ENCODE data around the gene USP13. TPM values are rescaled to one million over a fixed set of nuclear protein-coding genes. Genes with fewer than 3 reads are reported as not detected.

USP13 gene
- total RNA-seq, 1 experiment from 2014 or later = 14.3 TPM

DNA sequence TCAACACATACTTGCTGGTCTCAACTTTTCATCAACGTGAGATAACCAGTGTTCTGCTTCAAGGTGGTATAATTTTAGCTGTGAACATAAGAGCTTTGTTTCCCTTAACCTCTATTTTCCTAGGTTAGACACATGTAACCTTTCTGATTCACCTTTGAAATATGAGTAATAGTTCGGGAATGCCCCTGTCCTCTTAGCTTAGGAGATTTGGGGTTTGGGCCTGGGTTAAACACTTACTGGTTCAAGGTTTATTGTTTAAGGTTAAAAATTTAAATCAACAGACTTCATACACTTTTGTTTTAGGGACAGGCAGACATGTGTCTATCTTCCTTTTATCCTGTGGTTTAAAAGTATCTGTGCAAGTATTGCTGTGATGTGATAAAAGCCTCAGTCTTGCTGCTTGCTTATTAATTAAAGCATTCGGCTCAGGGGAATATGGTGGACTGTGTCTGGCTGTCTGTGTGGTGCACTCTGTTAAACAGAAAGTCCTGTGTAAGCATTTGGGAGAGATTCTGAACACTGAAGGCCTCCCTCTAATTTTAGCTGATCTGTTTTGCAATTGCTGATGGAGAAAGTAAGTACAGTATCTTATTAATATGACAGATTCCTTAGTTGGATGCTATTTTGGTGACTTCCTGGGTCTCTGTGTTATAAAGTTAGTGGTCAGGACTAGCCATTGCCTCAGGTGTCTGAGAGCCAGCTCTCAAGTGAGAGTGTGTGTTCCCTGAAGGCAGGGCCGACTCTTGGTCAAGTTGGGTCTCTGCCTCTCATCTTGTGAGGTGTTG lies 81.8 kb downstream of the USP13 start:
- DNase-seq (ENCODE audit: low read depth) = peak; percentile 20

DNA sequence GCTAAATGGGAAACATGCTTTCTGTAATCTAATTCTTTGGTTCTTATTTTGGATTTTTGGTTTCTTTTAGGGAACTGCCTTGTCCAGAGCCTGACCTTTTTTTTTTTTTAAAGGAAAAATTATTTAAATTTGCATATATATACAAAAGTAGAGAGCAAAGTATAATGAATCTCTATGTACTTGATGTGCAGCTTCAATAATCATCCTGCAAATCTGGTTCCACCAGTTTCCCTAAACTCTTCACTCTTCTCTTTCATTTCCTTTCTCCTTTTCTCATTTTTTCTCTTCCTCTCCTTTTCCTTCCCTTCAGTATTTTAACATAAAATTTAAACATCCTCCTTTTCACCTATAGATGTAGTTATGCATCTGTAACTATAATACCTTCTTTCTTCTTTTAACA lies 82.5 kb downstream of the USP13 start:
- DNase-seq (ENCODE audit: low read depth) = no peak

DNA sequence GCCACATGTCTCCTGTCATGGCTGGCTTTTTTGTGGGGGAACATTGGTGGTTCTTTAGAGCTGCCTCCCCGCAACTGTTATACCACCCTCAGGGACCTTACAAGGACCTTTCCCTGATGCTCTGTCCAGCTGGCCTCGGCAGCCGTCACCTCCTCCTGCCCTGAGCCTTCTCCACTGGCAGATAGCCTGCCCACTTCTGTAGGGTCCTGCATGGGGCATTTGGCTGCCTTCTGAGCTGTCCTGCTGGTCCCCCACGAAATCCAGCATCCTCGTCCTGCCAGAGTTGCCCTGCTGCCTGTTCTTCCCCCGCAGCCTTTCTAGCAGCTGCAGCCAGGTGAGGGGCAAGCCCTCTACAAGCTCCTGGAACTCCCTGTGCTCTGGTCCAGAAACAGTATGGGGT lies 86.2 kb downstream of the USP13 start:
- DNase-seq (ENCODE audit: low read depth) = no peak

DNA sequence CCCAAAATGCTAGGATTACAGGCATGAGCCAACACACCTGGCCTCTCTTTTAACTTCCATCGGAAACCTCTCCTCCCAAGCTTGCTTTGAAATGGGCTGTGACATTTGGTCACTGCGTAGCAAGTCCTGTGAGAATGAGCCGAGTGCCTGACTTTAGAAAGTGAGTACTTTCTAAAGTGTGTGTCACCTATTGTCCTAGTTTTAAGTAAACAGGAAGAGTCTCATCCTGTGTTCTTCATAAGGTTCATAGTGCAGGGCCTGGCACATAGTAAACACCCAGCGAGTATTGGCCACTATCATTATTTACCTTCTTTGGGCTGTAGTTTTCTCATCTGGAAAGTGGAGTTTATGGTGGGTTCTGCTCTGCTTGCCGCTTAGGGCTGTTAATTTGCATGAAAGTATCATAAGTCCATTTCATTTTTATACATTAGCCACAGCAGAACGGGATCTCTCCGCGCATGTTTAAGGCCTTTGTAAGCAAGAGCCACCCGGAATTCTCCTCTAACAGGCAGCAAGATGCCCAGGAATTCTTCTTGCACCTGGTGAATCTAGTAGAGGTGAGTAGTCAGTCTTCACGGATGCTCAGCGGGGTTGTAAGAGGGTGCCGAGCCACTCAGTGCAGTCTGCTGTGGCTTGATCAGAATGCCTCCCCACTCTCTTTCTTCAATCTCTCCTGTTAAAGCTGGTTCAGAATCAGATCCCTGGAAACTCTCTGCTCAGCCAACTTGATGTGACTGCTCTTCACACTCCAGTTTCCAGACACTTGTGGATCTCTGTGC lies 87.2 kb downstream of the USP13 start:
- no peak for DNase-seq (ENCODE audit: low read depth)

DNA sequence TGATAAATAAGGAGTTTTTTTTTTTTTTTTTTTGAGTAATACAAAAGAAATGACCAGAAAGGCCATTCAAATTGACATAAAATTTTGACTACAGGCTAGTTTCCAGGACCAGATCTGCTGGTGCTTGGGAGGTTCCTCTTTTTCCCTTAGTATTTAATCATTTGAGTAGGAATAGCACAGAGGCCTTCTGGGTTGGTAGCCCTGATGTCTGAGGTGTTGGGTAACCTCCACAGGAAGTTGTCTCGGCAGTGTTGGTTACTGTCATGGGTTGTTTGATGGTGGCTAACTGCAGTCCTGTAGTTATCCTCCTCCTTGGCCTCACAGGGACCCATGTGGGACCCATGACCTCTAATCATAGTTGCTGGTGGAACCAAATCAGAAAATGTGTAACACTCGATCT lies 91.1 kb downstream of the USP13 start:
- DNase-seq (ENCODE audit: low read depth) = no peak

DNA sequence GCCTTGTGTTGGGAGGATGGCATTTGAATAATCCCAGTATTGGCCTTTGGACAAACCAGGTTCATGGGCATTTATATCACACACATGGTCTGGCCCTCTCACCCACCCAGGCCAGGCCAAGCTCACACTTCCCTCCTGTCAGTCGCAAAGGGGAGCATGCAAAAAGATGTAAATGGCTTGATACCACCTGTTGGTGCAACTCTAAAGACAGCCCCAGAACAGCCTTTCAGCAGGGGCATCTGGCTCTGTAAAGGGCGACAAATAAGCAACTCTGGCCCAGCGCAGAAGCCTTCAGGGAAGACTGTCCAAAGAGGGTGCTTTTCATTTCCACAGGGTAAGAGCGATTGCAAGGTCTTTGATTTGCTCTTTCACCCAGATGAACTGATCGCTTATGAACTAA lies 91.8 kb downstream of the USP13 start:
- DNase-seq (ENCODE audit: low read depth) = no peak

DNA sequence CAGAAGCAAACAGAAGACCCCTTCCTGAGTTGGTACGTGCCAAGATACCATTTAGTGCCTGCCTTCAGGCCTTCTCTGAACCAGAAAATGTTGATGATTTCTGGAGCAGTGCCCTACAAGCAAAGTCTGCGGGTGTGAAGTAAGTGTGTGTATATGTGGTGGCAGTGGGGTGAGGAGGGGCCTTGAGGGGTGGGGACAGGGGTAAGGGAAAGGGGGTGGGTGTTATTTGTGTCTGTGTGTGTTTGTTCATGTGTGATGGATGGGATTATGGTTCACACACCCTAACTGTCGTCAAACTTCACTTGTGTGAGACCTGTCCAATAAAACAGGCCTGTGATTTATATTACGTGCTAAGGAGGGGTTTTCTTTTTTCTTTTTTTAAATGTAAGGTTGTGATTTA lies 92.2 kb downstream of the USP13 start:
- no peak for DNase-seq (ENCODE audit: low read depth)

DNA sequence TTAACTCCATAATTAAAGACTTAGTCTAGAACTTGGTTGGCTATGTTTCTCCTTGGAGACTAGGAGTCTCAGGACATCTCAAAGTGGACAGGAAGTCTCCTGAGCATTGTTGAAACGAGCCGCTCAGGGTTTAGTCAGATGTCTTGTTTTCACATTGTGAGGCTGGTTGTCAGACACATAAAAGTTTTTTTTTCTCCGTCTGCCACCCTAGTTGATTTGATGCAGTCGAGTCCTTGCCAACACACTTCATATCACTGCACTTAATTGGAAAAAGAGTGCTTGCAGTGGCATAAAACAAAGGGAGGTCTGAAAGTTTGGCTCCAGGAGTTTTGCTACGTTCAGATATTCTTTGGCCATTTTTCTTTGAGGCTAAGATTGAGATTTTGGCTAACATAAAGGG lies 92.9 kb downstream of the USP13 start:
- DNase-seq (ENCODE audit: low read depth) = no peak

DNA sequence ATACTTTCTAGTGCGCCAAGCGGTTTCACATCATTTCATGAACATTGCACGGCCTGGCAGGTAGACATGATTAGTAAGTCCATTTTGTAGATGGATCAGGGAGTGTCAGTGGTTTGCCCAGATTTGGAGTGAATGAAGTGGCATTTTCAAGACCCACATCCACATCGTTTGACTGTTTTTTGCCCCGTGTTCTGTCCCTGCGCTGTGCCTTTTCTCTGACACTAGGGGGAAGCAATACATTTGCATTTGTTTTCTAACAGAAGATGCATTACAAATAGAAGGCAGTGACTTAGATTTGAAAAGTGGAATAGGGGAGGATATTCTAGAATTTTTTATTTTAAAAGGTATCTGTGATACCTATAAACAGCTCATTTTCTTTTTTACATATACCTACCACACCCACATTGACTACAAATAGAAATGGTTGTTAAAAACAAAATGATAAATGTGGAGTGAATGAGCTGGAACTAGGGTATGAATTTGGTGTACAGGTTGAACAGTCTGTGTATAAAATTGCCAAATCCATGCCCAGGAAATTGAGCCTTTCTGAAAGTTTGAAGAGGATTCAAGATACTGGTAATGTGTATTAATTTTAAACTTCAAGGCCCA lies 98.0 kb downstream of the USP13 start:
- peak; percentile 14 for DNase-seq (ENCODE audit: low read depth)

DNA sequence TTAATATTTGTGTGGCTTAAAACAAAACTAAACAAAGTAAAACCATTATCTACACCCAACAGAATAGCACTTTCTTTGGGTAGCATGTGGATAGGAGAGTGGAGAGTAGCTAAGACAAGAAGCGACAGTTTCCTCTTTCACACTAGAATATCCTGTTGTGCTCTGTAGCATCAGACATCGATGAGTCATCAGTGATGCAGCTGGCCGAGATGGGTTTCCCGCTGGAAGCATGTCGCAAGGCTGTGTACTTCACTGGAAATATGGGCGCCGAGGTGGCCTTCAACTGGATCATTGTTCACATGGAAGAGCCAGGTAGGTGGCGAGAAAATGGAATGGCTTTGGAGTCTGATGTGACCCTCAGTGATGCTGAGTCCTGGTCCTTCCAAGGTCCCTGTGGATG lies 108.1 kb downstream of the USP13 start:
- DNase-seq (ENCODE audit: low read depth) = peak; percentile 63

DNA sequence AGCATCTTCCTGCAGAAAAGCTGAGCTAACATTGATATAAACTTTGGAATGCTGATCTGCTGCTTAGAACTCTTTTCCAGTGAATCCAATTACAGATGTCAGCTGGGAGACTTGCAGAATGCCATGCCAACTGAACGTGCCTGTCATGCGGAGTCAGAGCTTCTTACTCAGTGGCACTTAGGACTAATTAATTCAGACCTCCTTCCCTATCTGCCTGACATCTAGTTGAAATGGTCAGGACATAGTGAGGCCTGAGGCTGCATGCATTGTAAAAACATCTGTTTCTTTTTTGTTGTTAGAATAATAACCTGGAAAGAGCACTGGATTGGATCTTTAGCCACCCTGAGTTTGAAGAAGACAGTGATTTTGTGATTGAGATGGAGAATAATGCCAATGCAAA lies 112.6 kb downstream of the USP13 start:
- DNase-seq (ENCODE audit: low read depth) = peak; percentile 10

DNA sequence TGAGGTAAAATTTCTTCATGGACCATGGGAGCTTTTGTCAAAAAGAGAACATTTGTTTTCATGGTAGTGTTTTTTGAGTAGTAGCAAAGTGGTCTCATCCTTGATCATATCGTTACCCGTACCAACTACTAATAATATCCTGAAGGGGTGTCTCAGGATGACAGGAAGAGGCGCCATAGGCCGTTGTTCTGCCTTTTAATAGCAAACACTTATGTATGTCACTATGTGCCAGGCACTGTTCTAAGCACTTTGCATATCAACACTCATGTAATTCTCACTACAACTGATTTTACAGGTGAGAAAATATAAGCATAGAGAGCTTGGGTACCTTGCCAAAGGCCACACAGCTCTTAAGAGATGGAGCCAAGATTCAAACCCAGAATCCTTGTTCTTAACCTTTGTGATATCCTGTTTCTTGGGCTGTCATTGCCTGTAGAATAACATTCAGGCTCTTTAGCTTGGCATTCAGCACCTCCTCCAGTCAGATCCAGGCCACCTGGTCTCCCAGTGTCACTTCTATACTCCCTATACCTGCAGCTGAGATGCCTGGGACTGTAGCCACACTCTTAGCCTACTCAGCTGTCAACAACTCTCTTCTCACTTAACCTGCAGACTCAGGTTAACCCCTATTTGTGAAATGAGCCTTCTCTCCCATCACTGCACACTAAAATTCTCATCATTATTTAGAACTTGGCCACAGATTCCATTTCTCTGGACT lies 113.7 kb downstream of the USP13 start:
- no peak for DNase-seq (ENCODE audit: low read depth)

DNA sequence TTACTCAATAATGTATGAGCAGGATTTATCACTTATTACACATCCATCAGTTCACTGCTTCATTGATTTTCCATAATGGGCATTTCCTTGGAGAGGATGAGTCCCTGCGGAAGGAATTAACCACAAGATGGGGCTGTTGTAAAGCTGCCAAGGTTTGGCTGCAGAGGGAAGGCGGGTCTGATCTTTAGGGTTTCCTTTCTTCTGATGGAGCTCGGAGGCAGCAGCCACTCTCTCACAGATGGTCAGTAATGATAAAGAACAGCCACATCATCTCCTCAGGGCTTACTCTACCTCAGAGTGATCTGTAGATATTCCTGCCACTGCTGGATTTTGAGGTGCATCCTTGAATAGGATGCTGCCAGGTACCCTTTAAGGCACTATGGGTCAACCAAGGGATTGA lies 115.2 kb downstream of the USP13 start:
- peak; percentile 68 for DNase-seq (ENCODE audit: low read depth)

DNA sequence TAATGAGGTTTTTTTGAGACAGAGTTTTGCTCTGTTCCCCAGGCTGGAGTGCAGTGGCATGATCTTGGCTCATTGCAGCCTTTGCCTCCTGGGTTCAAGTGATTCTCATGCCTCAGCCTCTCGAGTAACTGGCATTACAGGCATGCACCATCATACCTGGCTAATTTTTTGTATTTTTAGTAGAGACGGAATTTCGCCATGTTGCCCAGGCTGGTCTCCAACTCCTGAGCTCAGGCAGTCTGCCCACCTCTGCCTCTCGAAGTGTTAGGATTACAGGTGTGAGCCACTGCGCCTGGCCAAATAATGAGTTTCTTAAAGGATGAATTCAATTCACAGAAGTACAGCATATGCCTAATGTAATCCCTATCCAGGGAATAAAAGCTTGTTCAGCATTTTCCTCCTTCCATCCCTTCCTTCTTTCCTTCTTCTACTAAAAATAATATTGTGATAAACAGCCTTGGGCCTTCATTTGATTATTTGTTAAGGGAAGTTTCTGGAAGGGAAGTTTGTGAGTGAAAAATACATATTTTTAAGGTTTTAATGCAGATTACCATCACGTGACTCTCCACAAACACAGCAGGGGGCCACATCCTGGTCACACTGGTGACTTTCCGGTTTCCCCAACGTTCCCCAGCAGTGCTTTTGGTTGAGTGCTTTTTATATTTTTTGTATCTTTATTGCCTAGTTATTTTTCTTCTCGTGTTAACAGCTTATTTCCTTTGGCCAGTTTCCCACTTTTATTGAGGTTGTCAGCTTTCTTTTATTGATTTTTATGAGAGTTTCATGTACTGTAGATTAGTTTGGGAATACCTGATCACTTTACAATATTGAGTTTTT lies 116.8 kb downstream of the USP13 start:
- DNase-seq (ENCODE audit: low read depth) = no peak

DNA sequence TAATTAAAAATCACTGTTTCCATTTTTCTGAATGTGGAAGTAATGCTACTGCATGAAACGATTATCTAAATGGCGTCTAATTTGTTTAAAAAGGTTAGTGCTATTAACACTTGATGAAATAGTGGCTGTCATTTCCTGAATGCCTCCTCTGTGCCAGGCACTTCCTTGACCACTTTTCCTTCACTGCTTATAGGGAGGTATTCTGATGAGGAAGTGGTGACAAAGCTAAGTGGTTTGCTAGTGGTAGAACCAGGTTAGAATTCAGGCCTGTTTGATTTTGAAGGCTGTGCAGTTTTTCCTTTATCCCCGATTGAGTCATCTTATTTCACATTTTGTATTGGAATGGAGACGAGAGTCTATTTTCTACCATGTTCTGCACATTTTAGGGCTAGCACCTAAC lies 119.0 kb downstream of the USP13 start:
- no peak for DNase-seq (ENCODE audit: low read depth)

DNA sequence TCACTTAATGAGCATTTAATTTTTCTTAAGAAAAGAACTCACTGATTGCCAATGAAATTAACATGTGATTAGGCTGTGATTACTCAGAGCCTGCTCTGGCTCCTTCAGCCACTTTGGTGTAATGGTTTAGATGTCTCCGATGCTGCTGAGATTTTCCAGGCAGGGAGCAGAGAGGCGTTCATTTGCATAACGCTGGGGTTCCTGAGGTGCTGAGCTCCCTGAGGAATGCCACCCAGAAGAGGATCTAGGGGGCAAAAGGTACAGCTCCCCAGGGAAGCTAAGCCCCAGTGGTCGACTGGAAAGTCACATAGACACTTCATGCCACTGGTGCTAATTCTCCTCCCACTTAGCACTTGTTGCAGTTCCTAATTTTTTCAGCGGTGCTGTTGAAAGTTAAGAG lies 119.5 kb downstream of the USP13 start:
- DNase-seq (ENCODE audit: low read depth) = no peak

DNA sequence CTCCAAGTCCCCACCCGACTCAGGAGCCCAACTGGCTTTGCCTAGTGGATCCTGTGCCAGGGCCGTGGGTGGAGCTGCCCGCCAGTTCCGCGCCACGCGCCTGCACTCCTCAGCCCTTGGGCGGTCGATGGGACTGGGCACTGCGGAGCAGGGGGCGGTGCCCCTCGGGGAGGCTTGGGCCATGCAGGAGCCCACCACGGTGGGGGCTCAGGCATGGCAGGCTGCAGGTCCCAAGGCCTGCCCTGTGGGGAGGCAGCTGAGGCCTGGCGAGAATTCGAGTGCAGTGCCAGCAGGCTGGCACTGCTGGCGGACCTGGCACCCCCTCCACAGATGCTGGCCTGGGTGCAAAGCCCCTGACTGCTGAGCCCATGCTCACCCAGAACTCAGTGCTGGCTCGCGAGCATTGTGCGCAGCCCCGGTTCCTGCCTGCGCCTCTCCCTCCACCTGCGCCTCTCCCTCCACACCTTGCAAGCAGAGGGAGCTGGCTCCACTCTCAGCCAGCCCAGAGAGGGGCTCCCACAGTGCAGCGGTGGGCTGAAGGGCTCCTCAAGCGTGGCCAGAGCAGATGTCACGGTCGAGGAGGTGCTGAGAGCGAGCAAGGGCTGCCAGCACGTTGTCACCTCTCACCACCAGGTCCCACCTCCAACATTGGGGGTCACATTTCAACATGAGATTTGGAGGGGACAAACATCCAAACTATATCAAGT lies 122.7 kb downstream of the USP13 start:
- no peak for DNase-seq (ENCODE audit: low read depth)

DNA sequence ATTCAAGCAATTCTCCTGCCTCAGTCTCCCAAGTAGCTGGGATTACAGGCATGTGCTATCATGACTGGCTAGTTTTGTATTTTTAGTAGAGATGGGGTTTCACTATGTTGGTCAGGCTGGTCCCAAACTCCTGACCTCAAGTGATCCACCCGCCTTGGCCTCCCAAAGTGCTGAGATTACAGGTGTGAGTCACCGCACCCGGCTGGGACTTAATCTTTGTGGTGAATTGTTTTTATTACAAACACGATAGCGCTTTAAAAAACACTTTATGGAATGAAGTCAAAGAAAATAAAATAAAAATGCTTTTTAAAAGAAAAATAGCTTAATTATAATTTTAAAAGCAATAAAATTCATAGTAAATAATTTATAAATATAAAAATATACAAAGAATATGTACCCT lies 130.0 kb downstream of the USP13 start:
- DNase-seq (ENCODE audit: low read depth) = peak; percentile 51

DNA sequence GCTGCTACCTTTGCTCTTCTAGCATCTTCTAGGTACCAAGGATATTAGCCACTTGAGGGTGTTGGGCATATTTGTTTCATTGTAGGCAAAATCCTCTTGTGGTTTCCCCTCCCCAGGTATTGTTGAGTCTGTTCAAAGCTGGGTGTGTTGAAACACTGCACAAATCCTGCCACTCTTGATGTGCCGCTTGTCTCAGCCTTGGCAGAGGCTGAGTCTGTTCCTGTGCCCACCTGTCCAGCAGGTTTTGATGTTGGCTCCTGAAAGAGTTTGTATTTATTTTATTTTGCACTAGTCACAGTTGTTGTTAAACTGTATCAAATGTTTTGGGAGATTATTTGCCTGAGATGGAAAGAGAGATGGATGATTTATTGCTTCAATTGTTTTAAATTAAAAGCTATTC lies 136.2 kb downstream of the USP13 start:
- DNase-seq (ENCODE audit: low read depth) = no peak

DNA sequence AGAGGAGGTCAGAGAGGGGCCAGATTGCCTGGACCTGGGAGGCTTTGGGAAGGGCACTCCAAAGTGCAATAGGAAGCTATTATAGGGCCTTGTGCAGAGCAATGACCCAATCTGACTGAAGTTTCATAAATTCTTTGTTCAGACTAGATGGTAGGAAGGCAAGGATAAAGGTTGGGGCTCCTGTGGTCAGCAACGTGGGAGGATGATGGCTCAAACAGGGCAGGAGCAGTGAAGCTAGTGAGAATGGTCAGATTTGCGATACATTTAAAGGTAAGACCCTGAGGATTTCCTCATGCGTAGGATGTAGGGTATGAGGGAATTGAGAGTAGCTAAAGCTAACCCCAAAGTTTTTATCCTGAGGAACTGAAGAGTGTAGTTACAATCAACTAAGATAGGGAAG lies 139.0 kb downstream of the USP13 start:
- DNase-seq (ENCODE audit: low read depth) = no peak

DNA sequence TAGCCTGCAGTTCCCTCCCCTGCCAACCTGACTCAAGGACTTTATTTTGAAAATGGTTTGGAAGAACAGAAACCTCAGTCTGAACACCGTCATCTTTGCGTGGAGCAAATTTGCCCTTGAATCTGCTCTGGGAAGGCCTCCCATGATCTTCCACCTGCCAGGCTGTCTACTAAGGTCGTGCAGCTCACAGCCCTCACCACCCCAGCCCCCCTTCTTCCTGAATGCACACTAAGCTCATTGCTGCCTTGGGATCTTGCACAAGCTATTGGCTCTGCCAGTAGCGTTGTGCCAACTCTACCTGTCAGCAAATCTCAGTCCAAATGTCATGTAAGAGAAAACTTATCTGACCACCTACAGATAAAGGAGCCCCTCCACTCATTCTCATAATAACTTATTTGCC lies 141.5 kb downstream of the USP13 start:
- DNase-seq (ENCODE audit: low read depth) = no peak
